Measurements from ENCODE around the gene MGAT3. TPM values are rescaled to one million over a fixed set of nuclear protein-coding genes. Genes with fewer than 3 reads are reported as not detected.

MGAT3 gene
- total and polyA plus RNA-seq, 9 of the 15 experiments (the other 6 are each of a cell fraction or from before 2014, with no cell fraction given) = 0.10 to 11.5 (median 4.6) TPM

DNA sequence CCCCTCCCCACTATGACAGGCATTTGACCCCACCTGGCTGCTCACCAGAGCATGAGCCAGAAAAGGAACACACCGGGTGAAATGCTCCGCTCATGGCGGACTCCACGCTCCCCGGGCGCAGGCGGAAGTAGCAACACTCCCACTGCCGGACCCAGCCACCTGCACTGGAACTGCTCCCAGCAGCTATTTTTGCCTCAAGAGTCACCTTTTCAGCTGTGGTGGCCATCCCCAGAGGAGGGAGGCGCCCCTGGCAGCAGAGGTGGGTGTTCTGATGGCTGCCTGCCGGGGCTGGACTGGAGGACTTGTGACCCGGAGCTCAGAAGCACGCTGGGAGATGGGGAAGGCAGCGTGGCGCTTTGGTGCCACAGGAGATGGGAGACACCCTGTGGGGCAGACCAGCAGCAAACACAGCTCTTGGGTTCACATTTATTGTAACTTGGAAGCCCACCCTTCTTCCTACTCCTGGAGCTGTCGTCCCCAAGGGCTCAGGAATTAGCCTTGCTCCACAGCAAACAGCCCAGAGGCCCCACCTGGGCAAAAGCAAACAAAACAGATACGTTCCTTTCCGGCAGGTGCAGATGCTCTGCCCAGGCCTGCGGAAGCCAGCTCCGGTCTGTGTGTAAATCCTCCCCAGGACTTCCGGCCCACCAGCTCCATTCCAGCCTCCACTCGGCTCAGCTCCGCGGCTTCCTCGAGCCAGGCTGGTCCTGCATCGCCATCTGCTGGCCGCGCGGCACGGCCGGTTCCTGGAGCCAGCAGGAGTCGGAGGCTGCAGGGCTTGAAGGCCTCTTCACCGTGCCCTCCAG, 72.1 kb downstream of the MGAT3 start:
- H3K79me2 ChIP-seq (ENCODE audit: control insufficient read depth, insufficient read depth, low read length) = peaks cover 57% of the 10 kb centered on the region
- ChIA-PET CTCF (ENCODE audit: low intra/inter-chr PET ratio) (interaction anchor here (0.6 to 2.1 kb wide), 6 partner anchors 33 to 778 kb away, joined by 3 to 18 read pairs (median 4); no protein-coding TSS in a partner anchor), POLR2A (interaction anchor here (0.6 to 4.2 kb wide), 15 partner anchors 8 to 907 kb away, joined by 3 to 42 read pairs (median 3); partner anchors contain the start of genes ATF4 and RPL3)
- WGBS (ENCODE audit: insufficient coverage, low coverage, missing lambda C conversion rate) = 57% methylated on average over 21 of the region's 32 CpGs
- H3K4me2 ChIP-seq (ENCODE audit: insufficient read depth, low read length) = peak overlapping the region; percentile 54
- H4K20me1 ChIP-seq (replicated peaks; ENCODE audit: control insufficient read depth, insufficient read depth, low read length) = peaks cover 7% of the 10 kb centered on the region
- no peak overlapping the region for H3K27ac ChIP-seq (ENCODE audit: extremely low read depth, low read depth, low read length)
- BruUV-seq (replicated peaks) = no TSS peak
- peaks cover 57% of the 10 kb centered on the region for H3K36me3 ChIP-seq (ENCODE audit: control insufficient read depth, insufficient read depth, low read length)
- FAIRE-seq (peak; percentile 74), DNase-seq (ENCODE audit: extremely low read depth in 1 of 4, low spot score in 3 of 4) (peak; percentile 49 to 89 (median 66)), ATAC-seq (peak; percentile 51)
- in situ Hi-C loops (cut with MboI) (no loop called here), intact Hi-C loops (cut with micrococcal nuclease) (loop anchor here (10.0 kb wide), 1 partner anchor 354 kb away; no protein-coding TSS in a partner anchor)
- H3K9ac ChIP-seq (ENCODE audit: insufficient read depth in 1 of 2, low read depth in 2 of 2, low read length in 2 of 2) = peak overlapping the region in 1 of 2 experiments; percentile 72; a peak in 2 of 4 replicates
- H3K9me1 ChIP-seq (ENCODE audit: control insufficient read depth, insufficient read depth, low read length) = no peaks in the 10 kb centered on the region
- H3K9me3 ChIP-seq (replicated peaks; ENCODE audit: control insufficient read depth, insufficient read depth, low read depth, low read length) = no peaks in the 10 kb centered on the region
- H3K4me3 ChIP-seq = no peak overlapping the region; the same call in 1 of the 2 replicates
- H2AFZ ChIP-seq (ENCODE audit: low read depth, low read length) = no peak overlapping the region
- no peaks in the 10 kb centered on the region for H3K27me3 ChIP-seq (ENCODE audit: control insufficient read depth in 2 of 2, insufficient read depth in 2 of 2, low read length in 2 of 2)
- peaks cover 25 to 52% of the 10 kb centered on the region in 2 experiments; a peak in 4 of 5 replicates for H3K4me1 ChIP-seq (replicated peaks in 1 of 2; ENCODE audit: control insufficient read depth in 2 of 2, insufficient read depth in 2 of 2, low read length in 2 of 2)
- TF ChIP-seq, protein P1, sequence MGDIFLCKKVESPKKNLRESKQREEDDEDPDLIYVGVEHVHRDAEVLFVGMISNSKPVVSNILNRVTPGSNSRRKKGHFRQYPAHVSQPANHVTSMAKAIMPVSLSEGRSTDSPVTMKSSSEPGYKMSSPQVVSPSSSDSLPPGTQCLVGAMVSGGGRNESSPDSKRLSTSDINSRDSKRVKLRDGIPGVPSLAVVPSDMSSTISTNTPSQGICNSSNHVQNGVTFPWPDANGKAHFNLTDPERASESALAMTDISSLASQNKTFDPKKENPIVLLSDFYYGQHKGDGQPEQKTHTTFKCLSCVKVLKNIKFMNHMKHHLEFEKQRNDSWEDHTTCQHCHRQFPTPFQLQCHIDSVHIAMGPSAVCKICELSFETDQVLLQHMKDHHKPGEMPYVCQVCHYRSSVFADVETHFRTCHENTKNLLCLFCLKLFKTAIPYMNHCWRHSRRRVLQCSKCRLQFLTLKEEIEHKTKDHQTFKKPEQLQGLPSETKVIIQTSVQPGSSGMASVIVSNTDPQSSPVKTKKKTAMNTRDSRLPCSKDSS (IDR thresholded peaks at IDR 0.05; ENCODE audit: low read depth, partially characterized antibody) = no peak
- TF ChIP-seq, protein P2, sequence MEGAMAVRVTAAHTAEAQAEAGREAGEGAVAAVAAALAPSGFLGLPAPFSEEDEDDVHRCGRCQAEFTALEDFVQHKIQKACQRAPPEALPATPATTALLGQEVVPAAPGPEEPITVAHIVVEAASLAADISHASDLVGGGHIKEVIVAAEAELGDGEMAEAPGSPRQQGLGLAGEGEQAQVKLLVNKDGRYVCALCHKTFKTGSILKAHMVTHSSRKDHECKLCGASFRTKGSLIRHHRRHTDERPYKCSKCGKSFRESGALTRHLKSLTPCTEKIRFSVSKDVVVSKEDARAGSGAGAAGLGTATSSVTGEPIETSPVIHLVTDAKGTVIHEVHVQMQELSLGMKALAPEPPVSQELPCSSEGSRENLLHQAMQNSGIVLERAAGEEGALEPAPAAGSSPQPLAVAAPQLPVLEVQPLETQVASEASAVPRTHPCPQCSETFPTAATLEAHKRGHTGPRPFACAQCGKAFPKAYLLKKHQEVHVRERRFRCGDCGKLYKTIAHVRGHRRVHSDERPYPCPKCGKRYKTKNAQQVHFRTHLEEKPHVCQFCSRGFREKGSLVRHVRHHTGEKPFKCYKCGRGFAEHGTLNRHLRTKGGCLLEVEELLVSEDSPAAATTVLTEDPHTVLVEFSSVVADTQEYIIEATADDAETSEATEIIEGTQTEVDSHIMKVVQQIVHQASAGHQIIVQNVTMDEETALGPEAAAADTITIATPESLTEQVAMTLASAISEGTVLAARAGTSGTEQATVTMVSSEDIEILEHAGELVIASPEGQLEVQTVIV (CRISPR knock-in tag; IDR thresholded peaks at IDR 0.05; ENCODE audit: borderline replicate concordance) = no peak
- TF ChIP-seq CBFA2T3 (IDR thresholded peaks at IDR 0.05) = 0 out of 2 replicates have a peak, but pooled peaks have one; percentile 7
- TF ChIP-seq ZNF511 (CRISPR knock-in tag; IDR thresholded peaks at IDR 0.05) = peak; percentile 49; the same call in 1 of the 2 replicates
- peak; percentile 77; the same call in 1 of the 2 replicates for TF ChIP-seq MYNN (IDR thresholded peaks at IDR 0.05)
- TF ChIP-seq MYNN (CRISPR knock-in tag; IDR thresholded peaks at IDR 0.05) = no peak
